ENCODE data around the gene EFCAB12.

- no peak for TF ChIP-seq EZH2 (IDR thresholded peaks at IDR 0.05; ENCODE audit: insufficient read depth, poor library complexity, severe bottlenecking)
- no peak for TF ChIP-seq EZH2phosphoT487 (IDR thresholded peaks at IDR 0.05; ENCODE audit: insufficient read depth, low read depth)
Observed at GRCh38 chr3:129421236-129421883, 7.1 kb downstream of the EFCAB12 start.
